ENCODE results near the gene SLC38A8.

SLC38A8 gene

DNA sequence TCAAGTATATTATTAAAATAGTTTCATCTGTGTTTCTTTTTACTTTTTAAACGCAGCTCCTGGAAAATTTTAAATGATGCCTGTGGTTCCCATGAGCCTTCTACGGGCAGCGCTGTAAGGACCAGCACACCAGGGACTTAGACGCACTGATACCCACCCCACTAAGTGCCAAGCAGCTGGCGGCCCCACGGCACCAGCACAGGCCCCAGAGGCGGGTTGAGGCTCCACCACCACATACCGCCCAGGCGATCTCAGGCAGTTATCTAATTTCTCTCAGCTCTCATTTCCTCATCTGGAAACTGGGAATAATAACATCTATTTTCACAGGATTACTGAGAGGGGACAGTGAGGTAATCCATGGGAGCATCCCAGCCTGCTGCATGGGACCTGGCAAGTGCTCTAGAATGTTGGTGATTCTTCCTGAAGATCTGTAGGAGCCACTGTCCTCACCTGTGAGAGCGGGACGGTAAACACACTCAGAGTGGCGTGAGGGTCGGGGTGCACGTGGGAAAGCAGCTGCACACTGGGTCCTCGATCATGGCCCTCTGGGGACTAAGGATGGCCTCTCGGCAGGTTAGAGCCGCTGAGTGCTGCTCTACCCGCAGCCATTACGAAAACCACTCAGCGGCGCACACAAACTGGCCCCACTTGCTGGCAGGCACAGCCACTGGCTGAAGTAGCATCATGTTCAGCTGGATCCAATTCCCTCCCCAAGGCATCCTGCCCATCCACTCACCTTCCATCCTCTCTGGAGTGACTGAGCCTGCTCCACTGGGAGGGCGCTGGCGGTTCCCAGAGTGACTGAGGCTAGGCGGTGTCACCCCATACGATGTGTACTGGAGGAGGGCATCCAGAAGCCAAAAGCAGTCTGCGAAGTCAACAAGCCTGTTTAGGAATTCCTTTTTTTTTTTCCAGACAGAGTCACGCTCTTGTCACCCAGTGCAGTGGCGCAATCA, 17.6 kb upstream of the SLC38A8 start:
- H3K27ac ChIP-seq: no peak overlapping the region
- no peak for TF ChIP-seq ZFX (IDR thresholded peaks at IDR 0.05; ENCODE audit: borderline replicate concordance)

DNA sequence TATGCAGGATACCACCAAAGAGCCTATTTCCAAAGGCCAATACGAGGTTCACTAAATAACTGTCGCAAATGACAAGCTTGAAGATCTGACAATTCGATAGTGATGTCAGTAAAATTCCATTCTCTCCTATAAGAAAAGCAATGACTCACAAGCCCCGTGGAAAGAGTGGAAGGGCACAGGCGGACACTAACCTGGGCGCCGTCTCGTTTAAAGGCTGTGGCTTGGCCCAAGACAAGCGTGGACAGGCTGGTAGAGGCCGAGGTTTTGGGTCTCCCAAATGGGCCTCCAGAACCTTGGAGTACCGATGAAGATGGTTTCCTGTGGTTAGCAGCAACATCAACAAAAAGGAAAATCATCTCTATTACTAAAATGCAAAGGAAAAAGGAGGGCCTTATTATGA, 16.5 kb upstream of the SLC38A8 start:
- TF ChIP-seq, protein P1, sequence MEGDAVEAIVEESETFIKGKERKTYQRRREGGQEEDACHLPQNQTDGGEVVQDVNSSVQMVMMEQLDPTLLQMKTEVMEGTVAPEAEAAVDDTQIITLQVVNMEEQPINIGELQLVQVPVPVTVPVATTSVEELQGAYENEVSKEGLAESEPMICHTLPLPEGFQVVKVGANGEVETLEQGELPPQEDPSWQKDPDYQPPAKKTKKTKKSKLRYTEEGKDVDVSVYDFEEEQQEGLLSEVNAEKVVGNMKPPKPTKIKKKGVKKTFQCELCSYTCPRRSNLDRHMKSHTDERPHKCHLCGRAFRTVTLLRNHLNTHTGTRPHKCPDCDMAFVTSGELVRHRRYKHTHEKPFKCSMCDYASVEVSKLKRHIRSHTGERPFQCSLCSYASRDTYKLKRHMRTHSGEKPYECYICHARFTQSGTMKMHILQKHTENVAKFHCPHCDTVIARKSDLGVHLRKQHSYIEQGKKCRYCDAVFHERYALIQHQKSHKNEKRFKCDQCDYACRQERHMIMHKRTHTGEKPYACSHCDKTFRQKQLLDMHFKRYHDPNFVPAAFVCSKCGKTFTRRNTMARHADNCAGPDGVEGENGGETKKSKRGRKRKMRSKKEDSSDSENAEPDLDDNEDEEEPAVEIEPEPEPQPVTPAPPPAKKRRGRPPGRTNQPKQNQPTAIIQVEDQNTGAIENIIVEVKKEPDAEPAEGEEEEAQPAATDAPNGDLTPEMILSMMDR (IDR thresholded peaks at IDR 0.05): no peak
- no peak for TF ChIP-seq ZFX (IDR thresholded peaks at IDR 0.05; ENCODE audit: borderline replicate concordance)
- H3K27ac ChIP-seq: no peak overlapping the region

DNA sequence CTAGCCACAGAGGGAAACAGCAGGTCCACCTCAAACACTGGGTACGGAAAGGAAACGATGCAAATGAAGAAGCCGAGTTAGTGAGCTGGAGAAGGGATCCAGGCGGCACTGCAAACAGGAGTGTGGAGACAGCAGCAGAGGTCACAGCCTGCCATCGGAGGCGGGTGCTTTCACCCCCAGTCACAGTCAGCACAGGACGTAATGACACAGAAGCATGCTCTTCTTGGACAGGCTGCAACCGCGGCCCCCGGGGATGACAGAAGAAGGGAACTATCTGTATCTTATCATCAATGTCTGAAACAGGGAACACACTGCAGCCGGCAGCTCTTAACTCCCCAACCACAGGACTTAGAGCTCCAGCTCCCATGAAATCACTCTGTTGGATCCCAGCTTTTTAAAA, 16.1 kb upstream of the SLC38A8 start:
- TF ChIP-seq, protein P1 (IDR thresholded peaks at IDR 0.05): no peak
- no peak for TF ChIP-seq ZFX (IDR thresholded peaks at IDR 0.05; ENCODE audit: borderline replicate concordance)

DNA sequence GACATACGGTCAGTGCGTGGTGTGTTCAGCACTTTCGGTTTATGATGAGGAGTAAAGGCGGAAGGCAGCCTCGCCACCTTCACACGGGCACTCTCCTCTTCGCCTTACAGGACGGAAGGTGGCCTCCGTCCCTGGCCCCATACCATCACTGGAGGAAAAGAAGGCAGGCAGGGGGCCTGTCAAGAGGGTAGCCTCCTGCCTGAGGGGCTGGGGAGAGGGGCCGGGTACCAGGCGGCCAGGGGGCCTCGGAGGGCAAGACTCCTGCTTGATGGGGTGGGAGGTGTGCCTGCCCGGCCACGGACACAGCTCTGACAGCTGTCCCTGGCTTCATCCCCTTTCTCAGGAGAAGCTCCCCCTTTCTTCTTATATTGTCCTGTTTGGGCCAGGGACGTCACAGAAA, 15.6 kb upstream of the SLC38A8 start:
- no peak overlapping the region for H3K27ac ChIP-seq
- TF ChIP-seq ZFX (IDR thresholded peaks at IDR 0.05; ENCODE audit: borderline replicate concordance): no peak
- TF ChIP-seq, protein P1 (IDR thresholded peaks at IDR 0.05): no peak

More for the DNA sequence above, 16.1 kb upstream of the SLC38A8 start:
- H3K27ac ChIP-seq: no peak overlapping the region

DNA sequence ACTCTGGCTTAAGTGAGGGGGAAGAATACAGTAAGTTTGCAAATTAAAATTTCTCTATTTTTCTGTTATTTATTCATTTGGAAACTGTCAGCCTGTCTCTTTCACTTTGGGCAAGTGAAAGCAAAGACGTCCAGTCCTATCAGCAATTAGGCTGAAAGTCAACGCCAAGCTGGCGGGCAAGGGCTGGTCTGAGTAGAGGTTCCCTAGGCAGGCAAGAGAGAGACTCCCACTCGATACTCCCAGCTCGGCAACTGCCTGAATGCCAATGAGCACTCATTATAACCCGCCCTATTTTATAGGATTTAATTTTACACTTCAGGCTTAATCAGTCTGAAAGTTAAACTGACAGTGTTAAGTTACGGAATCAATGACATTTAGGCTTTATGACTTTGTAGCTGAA, 14.3 kb upstream of the SLC38A8 start:
- TF ChIP-seq, protein P1 (IDR thresholded peaks at IDR 0.05): no peak
- no peak for TF ChIP-seq ZFX (IDR thresholded peaks at IDR 0.05; ENCODE audit: borderline replicate concordance)
- H3K27ac ChIP-seq: no peak overlapping the region

DNA sequence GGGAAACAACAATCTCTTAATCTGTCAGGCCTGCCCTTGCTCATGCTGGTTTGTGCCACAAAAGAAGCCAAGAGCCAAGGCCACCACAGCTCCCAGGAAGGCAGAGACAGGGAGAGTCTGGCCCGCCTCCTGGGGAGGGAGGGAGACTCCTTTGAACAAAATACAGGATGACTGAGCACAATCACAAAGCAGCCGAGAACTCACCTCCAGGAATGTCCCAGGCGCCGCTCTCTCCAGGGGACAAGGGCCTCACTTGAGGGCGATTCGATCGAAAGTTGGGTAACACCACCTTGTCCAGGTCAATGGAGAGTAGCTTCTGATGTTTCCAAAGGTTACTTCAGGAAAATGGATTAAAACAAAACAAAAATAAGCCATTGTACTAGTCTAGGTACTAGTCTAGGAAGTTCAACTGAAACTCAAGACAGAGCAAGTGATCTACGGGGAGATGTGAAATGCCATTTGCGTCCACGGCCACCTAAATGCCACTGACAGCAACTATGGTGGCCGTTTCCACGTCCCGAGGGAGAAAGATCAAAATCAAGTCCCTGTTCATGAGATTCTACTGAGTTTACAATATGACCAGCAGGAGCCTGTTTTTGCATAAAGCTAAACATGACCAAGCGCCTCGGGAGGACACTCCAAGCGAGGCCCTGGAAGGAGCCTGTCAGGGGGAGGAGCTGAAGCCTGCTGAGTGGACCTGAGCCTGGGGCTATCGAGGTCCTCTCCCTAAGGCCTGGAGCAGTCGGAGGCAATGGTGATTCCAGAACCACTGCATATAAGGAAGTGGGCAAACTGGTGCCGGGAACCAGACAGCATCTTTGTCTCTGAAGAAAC, 13.4 kb upstream of the SLC38A8 start:
- no peak for TF ChIP-seq ZFX (IDR thresholded peaks at IDR 0.05; ENCODE audit: borderline replicate concordance)
- TF ChIP-seq, protein P1 (IDR thresholded peaks at IDR 0.05): no peak
- H3K27ac ChIP-seq: no peak overlapping the region

DNA sequence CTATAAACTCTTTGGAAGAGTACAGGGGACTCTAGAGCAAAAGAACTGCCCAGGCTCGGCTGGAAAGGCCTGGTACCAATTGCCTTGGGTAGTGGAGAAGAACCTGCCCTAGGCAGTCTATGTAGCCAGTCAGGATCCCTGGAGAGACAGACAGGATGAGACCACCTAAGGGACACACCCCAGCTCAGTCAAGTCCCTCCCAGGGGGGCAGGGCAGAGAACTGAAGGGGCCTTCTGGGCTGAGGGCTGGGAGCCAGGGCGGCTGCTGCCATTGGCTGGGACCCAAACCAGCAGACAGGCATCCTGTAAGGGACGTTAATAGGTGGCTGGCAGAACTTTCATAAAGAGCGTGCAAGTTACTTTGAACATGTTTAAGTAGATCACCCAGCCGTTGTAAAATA, 12.8 kb upstream of the SLC38A8 start:
- H3K27ac ChIP-seq: no peak overlapping the region

More for the DNA sequence above, 12.8 kb upstream of the SLC38A8 start:
- no peak for TF ChIP-seq ZFX (IDR thresholded peaks at IDR 0.05; ENCODE audit: borderline replicate concordance)
- TF ChIP-seq, protein P1 (IDR thresholded peaks at IDR 0.05): no peak
